GM19452 (cell line): ENCODE measurements around the gene BUD23.
"Not testable (repeated sequence)": the region's sequence is repeated elsewhere in the genome, so short reads cannot be mapped to it uniquely, and the experiment has no call there.

Experiments
- ATAC-seq: cut with Tn5 transposase; IDR thresholded peaks from one replicate; pipeline ENCODE4 v1.9.1; 2021; ENCODE audit not compliant: unreplicated experiment

The BUD23 gene

DNA sequence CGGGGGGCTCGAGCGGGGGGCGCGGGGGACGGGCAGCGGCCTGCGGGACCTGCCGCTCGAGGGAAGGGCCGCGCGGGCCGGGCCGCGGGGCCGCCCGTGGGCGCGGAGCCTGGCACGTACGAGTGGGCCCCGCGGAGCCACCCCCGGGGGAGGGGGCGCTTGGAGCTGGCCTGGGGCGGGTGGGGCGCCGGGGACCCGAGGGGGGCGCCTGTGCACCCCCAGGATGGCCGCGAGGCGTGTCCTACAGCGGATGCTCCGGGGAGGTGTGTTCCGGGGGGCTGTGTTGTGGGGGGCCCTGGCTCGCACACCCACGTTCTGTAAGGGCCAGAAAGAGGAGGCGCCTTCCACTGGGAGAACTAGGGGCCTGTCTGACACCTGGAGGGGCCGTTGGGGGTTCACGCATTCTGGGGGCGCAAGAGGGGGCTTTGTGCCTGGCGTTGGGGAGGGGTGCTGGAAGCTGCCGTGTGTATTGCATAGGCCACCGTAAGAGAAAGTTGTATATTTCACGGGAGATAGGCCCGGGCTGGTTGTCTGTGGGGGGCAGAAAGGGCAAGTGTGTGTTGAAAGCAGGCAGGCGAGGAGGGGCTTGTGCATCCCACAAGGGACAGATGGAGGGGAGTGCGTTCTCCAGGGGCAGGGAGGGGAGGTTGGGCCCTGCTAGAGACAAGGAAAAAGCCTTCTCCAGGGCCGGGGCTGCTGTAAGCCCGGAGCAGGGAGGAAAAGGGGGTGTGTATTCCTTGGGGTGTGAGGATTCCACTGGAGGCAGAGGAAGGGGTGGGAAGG lies 15.1 kb upstream of the BUD23 start:
- no peak for ATAC-seq

DNA sequence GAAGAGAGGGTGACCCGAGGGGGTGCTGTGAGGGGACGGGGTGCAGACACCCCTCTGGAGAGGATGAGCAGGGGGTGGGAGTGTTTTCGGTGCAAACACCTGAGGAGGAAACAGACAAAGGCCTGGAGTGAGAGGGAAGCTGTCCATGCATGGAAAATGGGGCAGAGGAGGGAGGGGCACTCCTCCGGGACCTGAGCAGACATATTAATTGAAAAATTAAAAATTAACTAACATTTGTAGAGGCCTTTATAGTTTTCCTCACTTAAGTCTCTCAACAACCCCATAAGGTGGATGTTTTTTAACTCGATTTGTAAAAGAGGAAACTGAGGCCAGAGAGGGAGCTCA lies 14.5 kb upstream of the BUD23 start:
- ATAC-seq = no peak

DNA sequence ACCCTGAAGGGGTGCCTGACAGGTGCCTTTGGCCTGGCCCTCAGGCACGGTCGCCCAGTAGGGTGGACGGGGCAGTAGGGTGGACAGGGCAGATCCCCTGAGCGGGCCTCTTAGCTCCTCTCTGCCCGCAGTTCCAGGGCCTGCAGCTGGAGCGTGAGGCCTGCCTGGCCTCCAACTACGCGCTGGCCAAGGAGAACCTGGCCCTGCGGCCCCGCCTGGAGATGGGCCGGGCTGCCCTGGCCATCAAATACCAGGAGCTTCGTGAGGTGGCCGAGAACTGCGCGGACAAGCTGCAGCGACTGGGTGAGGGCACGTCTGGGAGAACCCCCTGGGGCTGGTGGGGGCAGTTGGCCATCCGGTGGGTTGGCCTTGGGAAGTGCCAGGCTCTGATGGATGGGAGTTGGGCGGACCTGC lies 14.1 kb upstream of the BUD23 start:
- no peak for ATAC-seq

DNA sequence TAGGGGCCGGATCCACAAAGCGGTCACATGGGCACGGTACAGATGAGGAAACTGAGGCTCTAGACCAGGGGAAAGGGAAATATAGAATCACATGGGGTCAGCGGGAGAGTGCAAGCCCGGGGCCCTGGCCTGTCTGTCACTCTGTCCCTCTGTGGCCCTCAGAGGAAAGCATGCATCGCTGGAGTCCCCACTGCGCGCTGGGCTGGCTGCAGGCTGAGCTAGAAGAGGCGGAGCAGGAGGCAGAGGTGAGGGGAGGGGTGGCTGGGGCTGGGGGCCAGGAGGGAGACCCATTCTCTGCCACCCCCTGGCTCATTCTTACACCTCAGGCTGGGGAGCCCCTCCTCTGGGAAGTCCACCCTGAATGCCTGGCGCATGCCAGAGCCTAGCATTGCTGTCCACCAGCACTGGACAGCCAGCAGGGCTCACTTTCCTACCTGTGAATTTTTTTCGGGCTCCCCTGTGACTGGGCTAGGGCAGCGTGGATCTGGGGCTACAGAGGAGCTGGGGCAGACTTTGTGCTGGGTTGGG lies 13.5 kb upstream of the BUD23 start:
- ATAC-seq = no peak

DNA sequence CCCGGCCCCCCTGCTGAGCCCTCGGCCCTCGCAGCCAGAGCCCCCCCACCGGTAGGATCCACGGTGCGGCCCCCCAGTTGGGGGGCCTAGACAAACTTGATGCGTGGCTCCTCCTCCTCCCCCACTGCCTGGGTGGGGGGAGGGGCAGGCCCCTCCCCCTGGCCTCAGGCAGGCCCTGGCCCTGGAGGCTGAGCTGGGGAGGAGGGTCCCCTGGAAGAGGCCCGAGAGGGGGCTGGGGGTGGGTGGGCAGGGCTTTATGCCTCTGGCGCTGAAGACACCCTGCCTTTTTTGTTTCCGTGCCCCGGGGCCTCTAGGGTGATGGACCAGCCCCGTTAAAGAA lies 12.1 kb upstream of the BUD23 start:
- no peak for ATAC-seq

DNA sequence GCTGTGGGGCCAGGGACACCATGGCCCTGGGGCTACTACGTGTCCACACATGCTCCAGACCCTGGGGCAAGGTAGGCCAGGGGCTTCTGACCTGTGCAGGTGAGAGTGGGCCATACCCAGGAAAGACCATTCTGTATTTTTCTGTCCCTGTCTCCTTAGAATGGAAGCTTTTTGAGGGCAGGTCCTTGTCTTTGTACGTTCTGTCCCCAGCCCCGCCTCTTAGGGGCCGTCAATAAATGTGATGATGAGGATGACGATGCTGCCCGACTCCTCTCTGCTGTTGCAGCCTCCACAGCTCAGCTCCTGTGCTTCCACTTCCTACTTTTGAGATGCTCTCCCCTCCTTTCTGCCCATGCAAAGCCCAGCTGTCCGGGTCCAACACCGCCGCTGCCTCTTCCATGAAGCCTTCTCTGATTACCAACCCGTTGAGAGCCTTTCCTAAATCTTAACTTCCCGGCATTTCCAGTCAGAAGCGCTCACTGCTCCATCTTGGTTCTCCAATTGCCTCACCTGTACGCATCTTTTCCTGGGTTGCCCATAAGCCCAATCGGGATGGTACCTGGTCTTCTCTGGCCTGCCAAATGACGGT lies 11.4 kb upstream of the BUD23 start:
- no peak for ATAC-seq

DNA sequence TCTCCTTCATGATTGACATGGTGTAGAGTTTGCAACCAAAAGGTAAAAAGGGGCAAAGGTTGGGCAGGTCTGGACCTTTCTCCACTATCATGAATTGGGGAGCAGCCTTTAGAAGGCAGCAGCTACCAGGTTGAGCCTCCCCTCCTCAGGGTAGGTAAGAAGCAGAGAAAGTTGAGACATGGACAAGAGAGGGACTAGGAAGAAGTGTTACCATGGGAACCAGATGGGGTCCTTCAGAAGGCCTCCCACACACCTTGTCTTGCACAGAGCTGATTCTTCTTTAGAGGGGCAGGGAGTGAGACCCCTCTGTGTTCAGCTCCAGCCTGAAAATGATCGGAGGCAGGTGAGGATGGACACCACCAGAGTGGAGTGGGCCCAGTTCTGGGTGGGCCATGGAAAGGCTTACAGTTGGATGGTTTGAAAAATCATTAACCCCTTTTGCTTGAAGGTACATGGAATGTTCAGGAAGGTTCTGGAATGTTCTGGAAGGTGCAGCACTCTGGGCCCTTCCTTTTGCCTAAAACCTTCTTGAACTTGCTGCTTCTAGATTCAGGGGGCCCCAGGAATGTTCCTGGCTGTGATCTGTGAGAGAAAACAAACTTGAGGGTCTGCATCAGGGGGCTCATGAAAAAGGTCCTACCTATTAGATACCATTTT lies 8.8 kb upstream of the BUD23 start:
- ATAC-seq = no peak

DNA sequence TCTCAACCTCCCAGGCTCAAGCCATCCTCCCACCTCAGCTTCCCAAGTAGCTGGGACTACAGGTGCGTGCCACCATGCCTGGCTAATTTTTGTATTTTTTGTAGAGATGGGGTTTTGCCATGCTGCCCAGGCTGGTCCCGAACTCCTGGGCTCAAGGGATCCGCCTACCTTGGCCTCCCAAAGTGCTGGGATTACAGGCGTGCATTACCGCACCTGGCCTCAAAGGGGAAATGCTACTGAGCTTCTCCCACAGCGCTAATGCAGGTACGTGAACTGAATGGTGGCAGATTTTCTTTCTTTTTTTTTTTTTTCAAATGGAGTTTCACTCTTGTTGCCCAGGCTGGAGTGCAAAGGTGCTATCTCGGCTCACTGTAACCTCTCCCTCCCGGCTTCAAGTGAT lies 7.3 kb upstream of the BUD23 start:
- not testable (repeated sequence) for ATAC-seq

DNA sequence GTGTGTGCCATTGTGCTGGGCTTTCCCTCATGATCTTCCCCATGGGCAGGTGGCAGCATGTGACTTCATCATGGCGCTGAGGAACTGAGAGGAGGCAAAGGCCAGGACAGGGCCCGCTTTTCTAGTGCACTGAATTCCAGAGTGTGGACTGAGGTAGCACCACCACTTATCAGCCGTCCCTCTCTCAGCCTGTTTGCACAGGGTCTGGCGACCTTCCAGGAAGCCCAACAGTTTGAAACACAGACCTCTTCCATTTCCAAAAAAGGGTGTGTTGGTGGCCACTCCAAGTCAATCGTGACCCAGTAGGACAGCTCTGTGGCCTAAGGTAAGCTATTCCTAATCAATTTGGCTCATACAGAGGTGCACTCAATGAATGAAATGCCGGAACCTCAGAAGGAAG lies 4.5 kb upstream of the BUD23 start:
- ATAC-seq = no peak

DNA sequence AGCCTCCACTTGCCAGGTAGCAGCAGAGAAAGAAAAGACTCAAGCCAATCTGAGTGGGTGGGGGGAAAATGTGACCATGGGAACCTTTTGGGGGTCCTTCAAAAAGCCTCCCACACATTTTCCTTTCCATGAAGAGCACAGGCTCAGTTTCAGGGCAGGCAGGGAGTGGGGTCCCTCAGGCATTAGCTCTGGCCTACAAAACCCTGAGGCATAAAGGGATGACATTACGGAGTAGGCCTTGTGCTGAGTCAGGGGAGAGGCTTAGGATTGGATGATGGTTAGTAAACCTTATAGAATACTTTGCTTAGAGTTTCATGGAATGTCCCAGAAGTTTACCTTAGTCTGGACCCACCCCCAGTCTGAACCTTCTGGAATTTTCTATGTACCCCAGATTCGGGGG lies 3.7 kb upstream of the BUD23 start:
- no peak for ATAC-seq

DNA sequence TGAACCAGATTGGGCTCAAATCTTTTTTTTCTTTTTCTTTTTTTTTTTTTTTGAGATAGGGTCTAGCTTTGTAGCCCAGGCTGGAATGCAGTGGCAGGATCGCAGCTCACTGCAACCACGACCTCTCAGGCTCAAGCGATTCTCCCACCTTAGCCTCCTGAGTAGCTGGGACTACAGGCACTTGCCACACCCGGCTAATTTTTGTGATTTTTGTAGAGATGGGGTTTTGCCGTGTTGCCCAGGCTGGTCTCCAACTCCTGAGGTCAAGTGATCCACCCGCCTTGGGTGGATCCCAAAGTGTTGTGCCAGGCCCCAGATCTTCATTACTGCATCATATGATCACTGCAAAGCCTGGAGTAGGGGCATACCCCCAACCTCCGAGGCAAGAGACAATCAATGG lies 2.9 kb upstream of the BUD23 start:
- no peak for ATAC-seq

DNA sequence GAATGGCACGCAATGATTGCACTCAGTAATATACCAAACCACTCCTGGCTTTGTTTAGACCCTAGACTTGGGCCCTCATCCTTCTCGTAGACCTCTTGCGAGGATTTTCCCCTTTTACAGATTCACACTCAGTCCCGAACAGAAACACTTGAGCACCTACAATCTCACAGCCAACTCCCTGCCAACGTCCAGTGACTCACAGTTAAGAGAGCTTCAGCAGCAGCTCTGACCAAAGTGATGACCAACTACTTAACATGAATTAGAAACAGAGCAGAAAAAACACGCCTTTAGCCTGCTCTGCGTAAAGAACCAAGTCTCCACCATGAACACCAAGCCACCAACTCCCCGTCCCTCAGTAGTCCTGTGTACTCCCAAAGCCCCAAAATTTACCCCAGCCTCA lies 2.4 kb upstream of the BUD23 start:
- no peak for ATAC-seq

DNA sequence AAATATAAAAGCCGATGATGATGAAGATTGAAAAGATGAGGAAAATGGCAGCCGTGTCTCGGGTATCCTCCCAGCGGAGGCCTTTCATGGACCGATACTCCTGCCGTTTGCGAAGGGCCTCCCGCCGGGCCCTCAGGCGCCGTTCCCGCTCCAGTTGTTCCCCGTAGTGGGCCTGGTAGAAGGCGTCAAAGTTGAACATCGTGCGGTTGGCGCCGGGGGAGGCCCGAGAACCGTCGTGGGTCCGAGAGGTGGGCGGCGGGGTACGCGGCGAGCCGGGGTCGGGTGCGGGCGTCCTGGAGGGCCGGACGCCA lies 697 bp upstream of the BUD23 start:
- peak; percentile 18 for ATAC-seq

DNA sequence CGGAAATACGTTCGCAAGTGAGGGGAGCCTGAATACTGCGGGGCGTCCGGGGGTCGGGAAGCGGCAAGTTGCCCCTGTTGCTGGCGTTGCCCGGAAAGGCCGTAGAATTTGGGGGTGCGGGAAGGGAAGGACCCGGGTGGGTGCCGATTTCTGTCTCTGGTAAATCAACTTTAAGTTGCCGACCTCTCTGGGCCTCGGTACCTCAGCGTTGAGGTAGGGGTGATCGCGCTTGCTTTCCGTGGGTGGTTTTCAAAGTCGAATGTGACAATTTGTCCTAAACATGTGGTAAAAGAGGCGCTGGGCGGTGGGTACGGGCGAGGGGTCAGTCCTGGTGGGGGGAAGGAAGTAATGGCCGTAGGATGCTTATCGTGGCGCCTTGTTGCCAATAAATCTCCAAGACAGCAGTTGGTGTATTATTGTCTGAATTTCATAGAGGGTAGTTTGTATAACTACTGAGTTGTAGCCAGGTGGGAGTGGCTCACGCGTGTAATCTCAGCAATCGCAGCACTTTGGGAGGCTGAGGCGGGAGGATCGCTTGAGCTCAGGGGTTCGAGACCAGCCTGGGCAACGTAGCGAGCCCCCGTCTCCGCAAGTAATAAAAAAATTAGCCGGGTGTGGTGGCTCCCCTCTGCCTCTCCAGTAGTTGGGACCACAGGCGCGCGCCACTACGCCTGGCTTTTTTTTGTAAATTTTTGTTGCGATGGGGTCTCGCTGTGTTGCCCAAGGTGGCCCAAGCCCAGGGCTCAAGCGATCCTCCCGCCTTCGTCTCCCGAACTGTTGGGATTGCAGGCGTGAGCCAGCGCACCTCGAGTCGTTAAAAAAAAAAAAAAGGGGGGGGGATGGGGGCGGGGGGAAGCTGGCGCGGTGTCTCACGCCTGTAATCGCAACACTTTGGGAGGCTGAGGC lies 644 bp downstream of the BUD23 start:
- ATAC-seq = peak; percentile 5

DNA sequence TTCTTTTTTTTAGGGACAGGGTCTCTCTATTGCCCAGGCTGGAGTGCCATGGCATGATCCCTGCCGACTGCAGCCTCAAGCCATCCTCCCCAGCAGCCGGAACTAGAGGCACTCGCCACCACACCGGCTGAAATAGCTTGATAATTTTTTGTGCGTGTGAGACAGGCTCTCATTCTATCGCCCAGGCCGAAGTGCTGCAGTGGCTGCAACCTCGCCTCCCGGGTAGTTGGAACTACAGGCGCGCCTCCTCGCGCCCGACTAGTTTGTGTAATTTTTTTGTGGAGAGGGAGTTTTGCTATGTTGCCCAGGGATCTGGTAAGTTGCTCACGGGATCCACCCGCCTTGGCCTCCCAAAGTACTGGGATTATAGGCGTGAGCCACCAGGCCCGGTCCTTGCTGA lies 1.9 kb downstream of the BUD23 start:
- no peak for ATAC-seq

DNA sequence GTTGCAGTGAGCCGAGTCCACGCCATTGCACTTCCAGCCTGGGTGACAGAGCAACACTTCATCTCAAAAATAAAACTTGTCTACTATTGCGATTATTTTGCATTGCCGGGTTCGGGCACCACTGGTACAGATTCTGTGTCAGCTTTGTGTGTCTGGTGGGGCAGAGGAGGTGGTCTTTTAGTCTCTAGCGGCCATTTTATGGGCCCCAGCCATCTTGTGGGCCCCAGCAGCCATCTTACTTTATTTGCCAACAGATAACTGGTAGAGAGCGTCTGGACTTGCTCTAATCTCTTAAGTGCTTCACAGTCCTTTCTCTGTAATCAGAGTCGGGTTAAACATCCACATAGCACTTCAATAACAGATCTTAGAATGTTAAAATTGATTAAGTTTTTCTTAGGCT lies 4.9 kb downstream of the BUD23 start:
- ATAC-seq = no peak

DNA sequence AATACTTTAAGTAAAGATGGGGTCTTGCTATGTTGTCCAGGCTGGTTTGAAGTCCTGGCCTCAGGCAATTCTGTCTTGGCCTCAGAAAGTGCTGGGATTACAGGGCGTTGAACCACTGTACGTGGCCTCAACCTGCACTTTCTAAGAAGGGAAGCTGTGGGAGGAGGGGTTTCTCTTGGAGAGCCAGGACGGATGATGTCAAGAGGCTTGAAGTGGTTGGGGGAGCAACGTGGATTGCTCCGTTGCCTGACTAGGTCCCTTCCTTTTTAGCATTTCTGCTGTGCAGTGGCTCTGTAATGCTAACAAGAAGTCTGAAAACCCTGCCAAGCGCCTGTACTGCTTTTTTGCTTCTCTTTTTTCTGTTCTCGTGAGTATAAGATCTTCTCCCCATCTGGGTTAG lies 7.2 kb downstream of the BUD23 start:
- ATAC-seq = no peak

DNA sequence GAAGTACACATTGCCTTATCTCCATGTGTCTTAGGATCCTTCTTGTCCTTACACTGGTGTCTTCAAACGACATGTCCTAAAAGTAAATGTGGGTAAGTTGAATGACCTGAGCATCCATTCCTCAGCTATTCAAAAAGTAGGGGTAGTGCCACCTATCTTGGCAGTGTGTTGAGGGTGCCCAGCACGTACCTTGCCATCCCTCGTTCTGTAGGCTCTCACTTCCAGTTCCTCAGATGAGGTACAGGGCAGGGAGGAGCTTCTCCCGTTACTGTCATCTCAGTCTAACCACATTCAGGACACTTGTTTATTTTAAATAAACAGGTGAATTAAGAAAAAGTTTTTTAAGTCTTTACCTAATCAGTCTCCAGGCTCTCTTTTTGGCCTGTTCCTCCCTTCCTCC lies 13.0 kb downstream of the BUD23 start:
- no peak for ATAC-seq

DNA sequence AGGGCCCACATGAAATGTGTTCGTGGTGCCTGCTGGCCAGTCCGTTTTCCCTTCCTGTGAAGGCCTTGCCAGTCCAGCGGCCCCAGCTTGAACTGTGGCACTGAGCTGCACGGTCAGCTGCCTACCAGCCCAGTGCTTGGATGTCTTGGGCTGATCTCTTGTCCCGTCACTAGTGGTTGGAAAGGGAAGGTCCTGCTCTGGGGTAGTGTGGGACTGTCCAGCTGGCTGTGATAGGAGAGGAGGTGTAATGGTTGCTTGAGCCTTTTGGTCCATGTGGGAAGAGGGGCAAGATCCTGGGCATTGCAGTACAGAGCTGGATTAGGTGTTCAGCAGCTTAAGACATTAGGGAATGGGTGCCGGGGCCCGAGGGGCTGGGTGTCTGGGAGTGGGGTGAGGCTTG lies 15.0 kb downstream of the BUD23 start:
- ATAC-seq = no peak

DNA sequence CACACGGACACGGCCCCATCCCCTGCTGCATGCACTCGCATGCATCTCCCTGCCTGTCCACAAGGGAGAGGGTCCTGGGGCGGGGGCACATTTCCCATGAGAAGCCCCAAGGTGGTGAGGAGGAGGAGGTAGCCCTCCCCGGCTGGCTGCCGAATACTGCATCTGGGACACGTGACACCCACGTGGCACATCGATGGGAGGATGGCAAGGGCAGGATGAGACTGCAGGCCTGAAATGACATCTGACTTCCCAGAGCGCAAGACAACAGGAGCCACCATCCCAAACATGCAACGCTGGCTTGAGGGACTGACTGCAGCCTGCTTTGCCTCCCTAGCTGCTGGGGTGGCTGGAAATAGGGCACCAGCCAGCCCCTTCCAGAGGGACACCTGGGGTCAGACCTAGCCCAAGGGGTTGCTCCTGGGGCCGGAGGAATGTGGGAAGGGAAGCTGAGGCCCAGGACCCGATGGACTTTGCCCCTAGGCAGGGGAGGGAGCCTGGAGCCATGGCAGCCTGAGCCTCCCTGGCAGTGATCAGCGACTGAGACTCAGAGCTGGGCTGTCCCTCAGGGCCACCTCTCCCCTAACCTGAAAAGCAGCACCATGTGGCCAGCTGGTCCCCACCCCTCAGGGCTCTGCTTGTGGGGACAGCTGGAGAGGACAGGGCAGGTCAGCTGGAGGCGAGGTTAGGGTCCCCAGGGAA lies 16.1 kb downstream of the BUD23 start:
- ATAC-seq = no peak

DNA sequence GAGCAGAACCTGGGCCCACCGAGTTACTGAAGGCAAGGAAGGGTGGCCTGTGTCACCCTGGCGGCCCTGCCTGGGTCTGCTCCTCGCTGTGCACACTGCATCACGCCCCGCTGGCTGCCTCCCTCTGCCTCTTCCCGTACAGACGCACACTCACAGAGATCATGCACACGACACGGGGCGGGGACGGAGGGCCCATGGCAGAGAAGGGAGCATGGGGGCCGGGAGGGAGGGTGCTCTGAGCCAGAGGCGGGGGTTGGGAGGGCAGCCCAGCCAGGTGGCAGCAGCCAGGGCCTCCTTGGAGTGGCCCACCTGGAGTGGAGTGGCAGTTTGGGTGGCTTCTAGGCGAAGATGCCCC lies 16.6 kb downstream of the BUD23 start:
- no peak for ATAC-seq
